GM19372 (cell line): ENCODE measurements around the gene TCHHL1.

Experiments
- ATAC-seq: cut with Tn5 transposase; IDR thresholded peaks from one replicate; pipeline ENCODE4 v1.9.1; 2021; ENCODE audit warnings: mild to moderate bottlenecking, low read depth, moderate library complexity; ENCODE audit not compliant: unreplicated experiment

Gene TCHHL1

DNA sequence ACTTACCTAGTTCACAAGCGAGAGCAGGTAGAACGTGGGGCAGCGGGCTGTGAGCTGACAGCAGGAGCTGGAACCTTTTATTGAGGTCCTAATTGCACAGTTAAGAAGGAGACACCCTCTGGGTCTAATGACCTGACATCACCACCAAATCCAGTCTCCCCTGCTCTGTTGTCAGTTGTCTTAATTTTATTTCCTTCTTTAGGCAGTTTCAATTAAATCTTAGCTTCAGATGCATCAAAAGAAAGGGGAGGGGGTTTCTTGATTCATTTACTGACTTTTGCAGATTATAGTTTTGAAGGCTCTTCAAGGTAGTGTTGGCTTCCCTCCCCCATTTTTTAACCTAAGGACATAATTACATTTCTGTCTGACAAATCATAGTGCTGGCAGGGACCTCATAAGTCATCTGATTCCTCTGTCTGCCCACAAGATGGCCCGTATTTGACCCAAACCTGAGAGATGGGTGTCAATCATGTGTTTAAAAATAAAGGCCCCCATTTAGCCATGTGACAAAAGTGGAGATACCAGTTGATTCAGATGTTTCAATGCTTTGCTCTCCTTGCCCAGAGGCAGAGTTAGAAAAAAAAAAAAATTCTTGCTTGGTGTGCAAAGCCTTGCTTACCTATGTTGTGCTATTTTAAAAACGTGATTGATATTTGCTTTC, at the start of gene TCHHL1:
TCHHL1 (minus strand) TSS at position 51 of the 661 bp plus-strand sequence. CDS start 921 bp downstream, outside the sequence.
- no peak for ATAC-seq

DNA sequence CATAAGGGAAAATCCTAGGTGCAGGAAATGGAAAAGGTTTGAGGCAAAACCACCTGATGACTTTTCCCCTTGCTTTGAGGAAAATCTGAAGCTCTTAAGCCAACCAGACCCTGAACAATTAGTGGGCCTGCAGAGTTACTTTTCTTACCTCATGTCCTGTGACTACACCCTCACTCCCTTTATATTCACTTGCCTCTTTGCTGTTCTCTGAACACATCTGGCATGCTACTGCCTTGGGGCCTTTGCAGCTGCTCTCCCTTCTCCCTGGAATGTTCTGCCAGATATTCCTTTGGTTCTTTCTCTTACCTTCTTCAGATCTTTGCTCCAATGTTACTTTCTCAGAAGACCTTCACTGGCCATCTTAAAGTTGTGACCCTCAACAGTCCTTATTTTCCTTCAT, 48.4 kb upstream of the TCHHL1 start:
- no peak for ATAC-seq

DNA sequence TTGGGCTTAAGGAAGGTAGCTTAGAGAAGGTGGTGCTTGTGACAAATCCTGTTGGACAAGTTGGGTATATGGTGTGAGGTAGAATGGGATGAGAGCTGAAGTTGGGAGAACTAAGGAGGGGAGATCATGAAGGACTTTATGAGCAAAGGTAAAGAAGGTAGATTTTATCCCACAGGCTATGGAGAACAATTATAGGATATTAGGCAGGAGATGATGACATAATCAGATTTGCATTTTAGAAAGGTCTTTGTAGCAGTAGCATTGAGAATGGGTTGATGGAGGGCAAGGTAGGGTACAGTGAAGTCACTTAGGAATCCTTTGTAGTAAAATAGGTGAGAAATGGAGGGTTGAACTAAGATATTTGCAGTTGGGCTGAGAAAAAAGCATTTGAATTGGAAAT, 41.3 kb upstream of the TCHHL1 start:
- ATAC-seq, result no peak

DNA sequence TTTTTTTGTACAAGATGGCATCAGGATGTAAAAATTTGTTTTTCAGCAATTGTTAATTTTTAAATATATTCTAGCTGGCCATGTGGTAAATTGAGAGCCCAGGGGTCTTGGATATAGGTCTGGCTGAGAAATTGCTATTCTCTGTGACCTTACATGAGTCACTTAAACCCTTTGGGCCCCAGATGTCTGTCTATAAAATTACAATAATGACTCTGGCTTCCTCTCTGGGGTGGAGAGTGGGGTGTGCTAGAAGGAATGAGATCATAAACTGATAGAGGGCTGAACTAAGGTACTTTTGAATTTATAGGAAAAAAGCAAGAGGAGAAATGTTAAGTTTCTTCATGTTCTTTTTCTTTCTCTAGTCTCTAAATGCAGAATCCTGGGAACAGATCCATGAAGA, 38.8 kb upstream of the TCHHL1 start:
- ATAC-seq, result no peak

DNA sequence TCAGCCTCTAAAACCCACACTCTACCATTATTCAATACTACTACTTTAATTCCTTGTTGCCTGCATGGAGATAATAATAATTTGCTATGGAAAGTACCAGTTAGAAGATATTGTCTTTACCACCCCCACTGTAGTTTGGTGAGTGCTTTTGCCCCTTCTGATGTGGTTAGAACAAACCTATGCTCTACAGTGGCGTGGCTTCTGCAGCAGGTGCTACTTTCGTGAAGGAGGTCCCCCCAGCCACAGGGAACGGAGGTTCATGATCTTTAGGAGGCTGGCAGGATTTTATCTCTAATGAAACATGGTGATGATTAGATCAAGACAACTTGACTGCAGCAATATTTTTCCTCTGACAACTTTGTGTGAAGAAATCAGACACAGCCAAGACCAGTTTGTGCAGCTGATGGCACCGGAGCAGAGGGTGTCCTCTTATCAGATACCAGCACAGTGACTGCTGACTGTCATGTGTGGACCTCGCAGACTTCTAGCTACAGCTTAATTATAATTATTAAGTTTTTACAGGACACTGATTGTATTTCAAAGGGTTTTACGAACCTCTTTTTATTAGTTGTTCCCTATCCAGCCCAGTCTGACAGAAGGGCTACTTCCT, 37.1 kb upstream of the TCHHL1 start:
- no peak for ATAC-seq

DNA sequence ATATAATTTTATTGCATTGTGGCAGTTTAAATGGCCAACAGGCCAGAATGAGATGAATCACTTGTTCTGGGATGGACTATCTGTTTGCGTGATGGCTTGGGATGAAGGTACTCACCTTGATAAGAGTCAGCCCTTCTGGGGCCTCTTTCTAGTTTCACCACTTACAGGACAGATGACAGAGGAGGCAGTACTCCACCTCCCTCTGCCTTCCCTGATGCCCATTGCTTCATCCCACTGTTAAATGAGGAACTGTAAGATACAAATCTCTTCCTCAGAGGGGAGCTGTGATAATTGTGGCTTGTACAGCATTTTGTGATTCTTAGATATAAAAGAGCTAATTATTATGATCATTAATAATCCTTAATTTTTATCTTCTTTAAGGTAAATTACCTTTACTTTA, 30.1 kb upstream of the TCHHL1 start:
- ATAC-seq, result no peak

DNA sequence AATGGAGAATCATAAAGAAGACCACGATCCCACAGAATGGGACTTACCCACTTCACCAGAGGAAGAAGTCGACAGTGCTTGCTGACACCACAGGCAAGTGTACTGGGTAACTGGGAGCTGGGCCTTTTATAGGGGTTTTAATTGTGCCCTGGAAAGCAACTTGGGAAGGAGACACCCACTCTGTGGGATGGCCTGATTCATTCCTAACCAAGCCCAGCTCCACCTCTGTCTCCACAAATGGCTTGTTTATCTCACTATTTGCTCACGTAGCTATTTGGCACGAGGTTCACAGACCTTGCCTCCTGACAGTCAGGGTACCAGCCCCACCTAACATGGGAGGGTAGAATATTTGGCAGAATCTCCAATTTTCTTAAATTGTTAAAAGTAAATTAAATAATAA, 26.5 kb upstream of the TCHHL1 start, which contains the start of gene TCHH:
TCHH (minus strand) TSS at position 101 of the 400 bp plus-strand sequence. CDS start 1,364 bp downstream, outside the sequence.
- ATAC-seq, result no peak

DNA sequence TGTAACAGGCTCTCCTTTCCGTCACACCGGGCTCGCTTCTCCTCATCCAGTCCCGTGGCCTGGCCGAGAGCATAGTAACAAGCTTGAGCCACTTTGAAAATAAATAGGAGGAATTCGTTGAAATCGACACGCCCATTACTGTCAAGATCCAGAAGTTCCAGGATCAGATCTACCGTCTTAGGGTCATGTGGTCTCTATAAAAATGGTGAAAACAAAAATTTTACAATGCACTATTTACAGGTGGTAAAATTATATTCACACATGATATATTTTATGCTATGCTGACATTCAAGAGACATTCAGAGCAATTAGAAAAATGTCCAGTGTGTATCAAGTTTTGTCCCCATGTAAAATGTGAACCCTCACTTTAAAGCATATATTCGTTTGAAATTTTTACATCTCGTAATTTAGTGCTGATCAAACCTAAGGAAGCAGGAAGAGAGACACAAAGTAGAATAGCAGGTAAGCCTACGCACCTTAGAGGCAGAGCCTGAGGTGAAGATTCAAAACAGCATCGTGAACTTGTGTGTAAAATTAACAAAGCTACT, 24.1 kb upstream of the TCHHL1 start:
- no peak for ATAC-seq

DNA sequence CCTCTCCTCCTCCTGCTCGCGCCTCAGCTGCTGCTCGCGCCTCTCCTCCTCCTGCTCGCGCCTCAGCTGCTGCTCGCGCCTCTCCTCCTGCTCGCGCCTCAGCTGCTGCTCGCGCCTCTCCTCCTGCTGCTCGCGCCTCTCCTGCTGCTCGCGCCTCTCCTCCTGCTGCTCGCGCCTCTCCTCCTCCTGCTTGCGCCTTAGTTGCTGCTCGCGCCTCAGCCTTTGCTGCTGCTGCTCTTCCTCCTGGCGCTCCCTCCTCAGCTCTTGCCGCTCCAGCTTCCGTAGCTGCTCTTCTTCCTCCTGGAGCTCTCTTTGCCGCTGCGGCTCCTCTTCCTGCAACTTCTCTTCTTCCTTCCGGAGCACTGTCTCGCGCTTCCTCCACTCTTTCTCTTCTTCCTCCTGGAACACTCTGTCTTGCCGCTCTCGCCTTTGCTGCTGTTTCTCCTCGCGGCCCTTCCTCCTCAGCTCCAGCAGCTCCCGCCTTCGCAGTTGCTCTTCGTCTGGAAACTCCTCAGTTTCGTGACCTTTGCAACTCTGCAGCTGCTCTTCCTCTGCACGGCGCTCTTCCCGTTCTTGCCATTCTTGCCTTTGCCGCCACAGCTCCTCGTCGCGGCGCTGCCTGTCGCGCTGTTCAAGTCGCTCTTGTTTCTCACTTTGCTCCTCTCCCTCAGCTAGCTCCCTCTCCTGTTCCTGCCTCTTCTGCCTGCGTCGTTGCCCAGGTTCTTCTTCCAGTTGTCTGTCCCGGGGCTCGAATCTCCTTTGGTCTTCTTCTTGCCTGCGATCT, 23.4 kb upstream of the TCHHL1 start:
- no peak for ATAC-seq

DNA sequence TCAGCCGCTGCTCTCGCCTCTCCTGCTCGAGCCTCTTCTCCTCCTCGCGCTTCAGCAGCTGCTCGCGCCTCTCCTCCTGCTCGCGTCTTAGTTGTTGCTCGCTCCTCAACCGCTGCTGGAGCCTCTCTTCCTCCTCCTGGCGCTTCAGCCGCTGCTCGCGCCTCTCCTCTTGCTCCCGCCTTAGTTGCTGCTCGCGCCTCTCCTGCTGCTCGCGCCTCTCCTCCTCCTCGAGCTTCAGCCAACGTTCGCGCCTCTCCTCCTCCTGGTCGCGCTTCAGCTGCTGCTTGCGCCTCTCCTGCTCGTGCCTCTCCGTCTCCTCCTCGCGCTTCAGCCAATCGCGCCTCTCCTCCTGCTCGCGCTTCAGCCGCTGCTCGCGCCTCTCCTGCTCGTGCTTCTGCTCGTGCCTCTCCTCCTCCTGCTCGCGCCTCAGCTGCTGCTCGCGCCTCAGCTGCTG, 22.7 kb upstream of the TCHHL1 start:
- no peak for ATAC-seq

DNA sequence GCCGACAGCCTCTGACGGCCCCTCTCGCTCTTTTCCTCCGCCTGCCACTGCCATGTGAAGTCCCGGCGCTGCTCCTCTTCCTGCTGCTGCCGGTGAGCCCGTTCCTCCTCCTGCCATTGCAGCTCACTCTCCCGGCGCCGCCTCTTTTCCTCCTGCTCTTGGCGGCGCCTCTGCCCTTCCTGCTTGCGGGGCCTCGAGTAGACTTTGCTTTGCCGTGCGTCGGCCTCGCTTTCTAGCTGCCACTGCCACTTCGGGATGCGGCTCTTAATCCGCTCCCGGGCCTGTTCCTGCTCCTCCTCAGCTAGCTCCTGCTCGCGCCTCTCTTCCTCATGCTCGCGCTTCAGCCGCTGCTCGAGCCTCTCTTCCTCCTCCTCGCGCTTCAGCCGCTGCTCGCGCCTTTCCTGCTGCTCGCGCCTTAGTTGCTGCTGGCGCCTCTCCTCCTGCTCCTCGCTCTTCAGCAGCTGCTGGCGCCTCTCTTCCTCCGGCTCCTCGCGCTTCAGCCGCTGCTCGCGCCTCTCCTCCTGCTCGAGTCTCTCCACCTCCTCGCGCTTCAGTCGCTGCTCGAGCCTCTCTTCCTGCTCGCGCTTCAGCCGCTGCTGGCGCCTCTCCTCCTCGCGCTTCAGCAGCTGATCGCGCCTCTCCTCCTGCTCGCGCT, 22.1 kb upstream of the TCHHL1 start:
- ATAC-seq, result no peak

DNA sequence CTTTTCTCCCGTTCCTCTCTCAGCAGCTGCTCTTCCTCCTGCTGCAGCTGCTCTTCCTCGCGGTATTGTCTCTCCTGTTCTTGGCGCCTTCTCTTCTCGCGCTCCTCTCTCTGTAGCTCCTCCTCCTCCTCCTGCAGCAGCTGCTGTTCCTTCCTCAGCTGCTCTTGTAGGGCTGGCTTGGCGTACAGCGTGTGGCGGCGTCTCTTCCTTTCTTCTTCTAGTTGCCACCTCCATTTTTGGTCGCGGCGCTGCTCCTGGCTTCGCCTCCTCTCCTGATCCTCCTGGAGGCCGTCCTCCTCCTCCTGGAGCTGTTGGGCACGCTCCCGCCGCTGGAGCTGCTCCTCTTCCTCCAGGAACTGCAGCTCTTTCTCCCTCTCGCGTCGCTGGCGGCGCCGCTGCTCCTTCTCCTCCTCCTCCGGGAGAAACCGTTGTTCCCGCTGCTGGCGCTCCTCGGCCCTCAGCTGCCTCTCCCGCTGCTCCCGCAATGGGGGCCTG, 21.5 kb upstream of the TCHHL1 start:
- ATAC-seq, result no peak

DNA sequence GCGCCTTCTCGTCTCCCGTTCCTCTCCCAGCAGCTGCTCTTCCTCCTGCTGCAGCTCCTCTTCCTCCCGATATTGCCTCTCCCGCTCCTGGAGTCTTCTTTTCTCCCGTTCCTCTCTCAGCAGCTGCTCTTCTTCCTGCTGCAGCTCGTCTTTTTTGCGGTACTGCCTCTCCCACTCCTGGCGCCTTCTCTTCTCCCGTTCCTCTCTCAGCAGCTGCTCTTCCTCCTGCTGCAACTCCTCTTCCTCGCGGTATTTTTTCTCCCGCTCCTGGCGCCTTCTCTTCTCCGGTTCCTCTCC, 21.1 kb upstream of the TCHHL1 start:
- ATAC-seq, result no peak

DNA sequence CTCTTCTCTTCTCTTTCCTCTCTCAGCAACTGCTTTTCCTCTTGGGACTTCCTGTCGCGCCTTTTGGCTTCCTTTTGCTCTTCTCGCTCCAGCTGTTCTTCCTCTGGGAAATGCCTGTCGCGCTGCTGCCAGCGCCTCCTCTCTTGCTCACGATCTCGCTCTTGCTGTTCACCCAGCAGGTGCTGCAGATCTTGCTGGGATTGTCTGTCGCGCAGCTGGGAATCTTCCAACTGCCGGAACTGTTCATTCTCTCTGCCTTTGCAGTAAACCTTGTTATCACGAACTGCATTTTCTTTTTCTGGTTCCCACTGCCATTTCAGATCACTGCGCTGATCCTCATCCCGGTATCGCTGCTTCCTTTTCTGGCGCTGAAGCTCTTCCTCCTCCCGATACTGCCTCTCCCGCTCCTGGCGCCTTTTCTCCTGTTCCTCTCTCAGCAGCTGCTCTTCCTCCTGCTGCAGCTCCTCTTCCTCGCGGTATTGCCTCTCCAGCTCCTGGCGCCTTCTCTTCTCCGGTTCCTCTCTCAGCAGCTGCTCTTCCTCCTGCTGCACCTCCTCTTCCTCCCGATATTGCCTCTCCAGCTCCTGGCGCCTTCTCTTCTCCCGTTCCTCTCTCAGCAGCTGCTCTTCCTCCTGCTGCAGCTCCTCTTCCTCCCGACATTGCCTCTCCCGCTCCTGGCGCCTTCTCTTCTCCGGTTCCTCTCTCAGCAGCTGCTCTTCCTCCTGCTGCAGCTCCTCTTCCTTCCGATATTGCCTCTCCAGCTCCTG, 20.6 kb upstream of the TCHHL1 start:
- no peak for ATAC-seq

DNA sequence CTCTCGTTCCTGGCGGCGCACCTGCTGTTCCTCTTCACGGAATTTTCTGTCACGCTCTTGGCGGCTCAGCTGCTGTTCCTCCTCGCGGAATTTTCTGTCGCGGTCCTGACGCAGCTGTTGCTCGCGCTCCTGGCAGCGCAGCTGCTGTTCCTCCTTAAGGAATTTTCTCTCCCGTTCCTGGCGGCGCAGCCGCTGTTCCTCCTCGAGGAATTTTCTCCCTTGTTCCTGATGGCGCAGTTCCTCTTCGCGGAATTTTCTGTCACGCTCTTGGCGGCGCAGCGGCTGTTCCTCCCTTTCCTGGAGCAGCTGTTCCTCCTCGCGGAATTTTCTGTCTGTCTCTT, 20.0 kb upstream of the TCHHL1 start:
- ATAC-seq, result no peak

DNA sequence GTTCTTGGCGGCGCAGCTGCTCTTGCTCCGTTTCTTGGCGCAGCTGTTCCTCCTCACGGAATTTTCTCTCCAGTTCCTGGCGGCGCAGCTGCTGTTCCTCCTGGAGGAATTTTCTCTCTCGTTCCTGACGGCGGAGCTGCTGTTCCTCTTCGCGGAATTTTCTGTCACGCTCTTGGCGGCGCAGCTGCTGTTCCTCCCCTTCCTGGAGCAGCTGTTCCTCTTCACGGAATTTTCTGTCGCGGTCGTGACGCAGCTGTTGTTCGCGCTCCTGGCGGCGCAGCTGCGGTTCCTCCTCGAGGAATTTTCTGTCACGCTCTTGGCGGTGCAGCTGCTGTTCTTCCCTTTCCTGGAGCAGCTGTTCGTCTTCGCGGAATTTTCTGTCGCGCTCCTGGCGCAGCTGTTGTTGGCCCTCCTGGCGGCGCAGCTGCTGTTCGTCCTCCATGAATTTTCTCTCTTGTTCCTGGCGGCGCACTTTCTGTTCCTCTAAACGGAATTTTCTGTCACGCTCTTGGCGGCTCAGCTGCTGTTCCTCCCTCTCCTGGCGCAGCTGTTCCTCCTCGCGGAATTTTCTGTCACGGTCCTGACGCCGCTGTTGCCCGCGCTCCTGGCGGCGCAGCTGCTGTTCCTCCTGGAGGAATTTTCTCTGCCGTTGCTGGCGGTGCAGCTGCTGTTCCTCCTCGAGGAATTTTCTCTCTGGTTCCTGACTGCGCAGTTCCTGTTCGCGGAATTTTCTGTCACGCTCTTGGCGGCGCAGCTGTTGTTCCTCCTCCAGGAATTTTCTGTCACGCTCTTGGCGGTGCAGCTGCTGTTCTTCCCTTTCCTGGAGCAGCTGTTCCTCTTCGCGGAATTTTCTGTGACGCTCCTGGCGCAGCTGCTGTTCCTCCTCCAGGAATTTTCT, 19.4 kb upstream of the TCHHL1 start:
- no peak for ATAC-seq

DNA sequence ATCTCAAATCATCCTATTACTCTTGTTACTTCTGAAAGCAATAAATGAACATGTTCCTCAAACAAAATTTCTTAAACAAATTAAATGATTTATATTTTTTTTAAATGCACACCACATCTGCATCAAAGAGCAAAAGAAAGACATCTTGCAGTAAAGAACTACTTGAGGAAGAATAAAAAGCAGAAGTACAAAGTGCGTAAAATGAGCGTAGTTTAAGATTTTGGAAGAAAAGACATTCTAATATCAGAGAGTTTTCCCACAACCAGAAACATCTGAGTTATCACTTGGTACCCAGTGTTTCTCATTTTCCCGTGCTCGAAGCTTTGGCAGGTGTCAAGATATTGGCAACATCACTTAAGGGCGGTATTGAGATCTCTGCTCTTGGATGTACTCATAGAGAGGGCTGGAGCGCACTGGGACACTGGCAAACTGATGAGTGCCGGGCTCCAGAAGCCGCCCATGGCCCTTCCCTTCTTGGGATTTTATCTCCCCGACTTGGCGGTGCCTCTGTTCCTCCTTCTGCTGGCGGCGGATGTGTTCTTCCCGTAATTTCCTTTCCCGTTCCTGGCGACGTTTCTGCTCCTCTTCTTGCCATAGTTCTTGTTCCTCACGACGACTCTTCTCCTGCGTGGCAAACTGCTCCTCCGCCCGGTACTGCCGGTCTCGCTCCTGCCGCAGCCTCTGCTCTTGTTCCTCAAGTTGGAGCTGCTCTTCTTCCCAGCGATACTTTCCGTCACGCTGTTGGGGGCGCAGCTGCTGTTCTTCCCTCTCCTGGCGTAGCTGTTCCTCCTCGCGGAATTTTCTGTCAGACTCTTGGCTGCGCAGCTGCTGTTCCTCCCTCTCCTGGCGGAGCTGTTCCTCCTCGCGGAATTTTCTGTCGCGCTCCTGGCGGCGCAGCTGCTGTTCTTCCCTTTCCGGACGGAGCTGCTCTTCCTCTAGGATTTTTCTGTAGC, 18.4 kb upstream of the TCHHL1 start:
- ATAC-seq, result no peak

DNA sequence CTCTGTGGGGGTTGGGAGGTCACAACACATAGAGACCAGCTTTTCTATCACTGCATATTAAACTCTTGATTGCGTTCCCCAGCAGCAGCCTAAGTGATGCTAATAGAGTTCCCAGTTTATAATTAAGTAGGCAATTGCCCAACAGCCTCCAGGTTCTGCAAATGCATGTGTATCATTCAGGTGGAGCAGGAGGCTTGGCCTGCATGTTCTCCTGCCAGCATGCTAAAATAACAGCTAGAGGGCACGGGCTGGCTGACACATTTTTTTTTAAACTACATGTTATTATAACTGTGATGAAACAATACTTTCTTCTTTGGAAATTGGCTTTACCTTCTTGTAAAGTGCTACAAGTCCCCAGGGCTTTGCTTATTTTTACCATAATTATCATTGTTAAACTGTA, 16.0 kb upstream of the TCHHL1 start:
- no peak for ATAC-seq
